ENCODE measurements around the gene EPHB6.

GRCh38 chr7:142873871-142874270 is 19.0 kb downstream of the EPHB6 start:
- TF ChIP-seq EP300 (IDR thresholded peaks at IDR 0.05) = no peak
- TF ChIP-seq, protein P1, sequence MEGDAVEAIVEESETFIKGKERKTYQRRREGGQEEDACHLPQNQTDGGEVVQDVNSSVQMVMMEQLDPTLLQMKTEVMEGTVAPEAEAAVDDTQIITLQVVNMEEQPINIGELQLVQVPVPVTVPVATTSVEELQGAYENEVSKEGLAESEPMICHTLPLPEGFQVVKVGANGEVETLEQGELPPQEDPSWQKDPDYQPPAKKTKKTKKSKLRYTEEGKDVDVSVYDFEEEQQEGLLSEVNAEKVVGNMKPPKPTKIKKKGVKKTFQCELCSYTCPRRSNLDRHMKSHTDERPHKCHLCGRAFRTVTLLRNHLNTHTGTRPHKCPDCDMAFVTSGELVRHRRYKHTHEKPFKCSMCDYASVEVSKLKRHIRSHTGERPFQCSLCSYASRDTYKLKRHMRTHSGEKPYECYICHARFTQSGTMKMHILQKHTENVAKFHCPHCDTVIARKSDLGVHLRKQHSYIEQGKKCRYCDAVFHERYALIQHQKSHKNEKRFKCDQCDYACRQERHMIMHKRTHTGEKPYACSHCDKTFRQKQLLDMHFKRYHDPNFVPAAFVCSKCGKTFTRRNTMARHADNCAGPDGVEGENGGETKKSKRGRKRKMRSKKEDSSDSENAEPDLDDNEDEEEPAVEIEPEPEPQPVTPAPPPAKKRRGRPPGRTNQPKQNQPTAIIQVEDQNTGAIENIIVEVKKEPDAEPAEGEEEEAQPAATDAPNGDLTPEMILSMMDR (IDR thresholded peaks at IDR 0.05) = no peak

Data from sigmoid colon (tissue), 4 donors.